ENCODE data around the gene ZFYVE28.
"Not testable (repeated sequence)": the region's sequence is repeated elsewhere in the genome, so short reads cannot be mapped to it uniquely, and the experiment has no call there.

The ZFYVE28 gene

GRCh38 chr4:2446656-2447564 lies 28.5 kb upstream of the ZFYVE28 start:
- ATAC-seq = no peak

GRCh38 chr4:2445571-2445970 lies 27.1 kb upstream of the ZFYVE28 start:
- no peak for ATAC-seq
- DNase-seq = no peak

More at GRCh38 chr4:2446656-2447564, 28.5 kb upstream of the ZFYVE28 start:
- no peak for DNase-seq

- DNase-seq (no peak), ATAC-seq (no peak)
Observed at GRCh38 chr4:2445130-2445529, 26.7 kb upstream of the ZFYVE28 start.

GRCh38 chr4:2443956-2444740 lies 25.7 kb upstream of the ZFYVE28 start:
- ATAC-seq = no peak
- DNase-seq = no peak

GRCh38 chr4:2443061-2443730 lies 24.8 kb upstream of the ZFYVE28 start:
- no peak for ATAC-seq
- DNase-seq = no peak

- DNase-seq (no peak), ATAC-seq (no peak)
Observed at GRCh38 chr4:2442175-2442993, 23.9 kb upstream of the ZFYVE28 start.

- DNase-seq (peak; percentile 85), ATAC-seq (peak; percentile 95)
Observed at GRCh38 chr4:2441393-2442174, 23.1 kb upstream of the ZFYVE28 start.

- ATAC-seq = no peak
- DNase-seq = no peak
Observed at GRCh38 chr4:2438822-2439718, 20.6 kb upstream of the ZFYVE28 start.

- DNase-seq (no peak), ATAC-seq (no peak)
Observed at GRCh38 chr4:2437475-2438215, 19.2 kb upstream of the ZFYVE28 start.

GRCh38 chr4:2436761-2437474 lies 18.5 kb upstream of the ZFYVE28 start:
- no peak for DNase-seq
- no peak for ATAC-seq

- no peak for ATAC-seq
- no peak for DNase-seq
Observed at GRCh38 chr4:2436301-2436700, 17.9 kb upstream of the ZFYVE28 start.

GRCh38 chr4:2434420-2434819 lies 16.0 kb upstream of the ZFYVE28 start:
- ATAC-seq (no peak), DNase-seq (no peak)

GRCh38 chr4:2433609-2434350 lies 15.3 kb upstream of the ZFYVE28 start:
- ATAC-seq (no peak), DNase-seq (no peak)

GRCh38 chr4:2432991-2433530 lies 14.6 kb upstream of the ZFYVE28 start:
- DNase-seq (no peak), ATAC-seq (no peak)

- no peak for ATAC-seq
Observed at GRCh38 chr4:2432004-2432403, 13.6 kb upstream of the ZFYVE28 start.

GRCh38 chr4:2429945-2430757 lies 11.7 kb upstream of the ZFYVE28 start:
- DNase-seq = not testable (repeated sequence)

More at GRCh38 chr4:2432004-2432403, 13.6 kb upstream of the ZFYVE28 start:
- no peak for DNase-seq

More at GRCh38 chr4:2429945-2430757, 11.7 kb upstream of the ZFYVE28 start:
- not testable (repeated sequence) for ATAC-seq
